Stimulated activated CD8-positive, alpha-beta memory T cell treated with anti-CD3 and anti-CD28 coated beads, Interleukin-7, amount 100 ng/mL, for 48 hours (primary cell): ENCODE measurements around the gene CD55.

ENCODE experiments used
- DNase-seq, 2 donors: peaks; one replicate each; pipeline ENCODE4 v3.0.0-alpha.2; 2020; ENCODE audit warnings: low read depth in 1 of 2; ENCODE audit errors: extremely low read depth in 1 of 2

Gene CD55

GRCh38 chr1:207321079-207321789 lies at the start of gene CD55:
CD55 (plus strand) TSS chr1:207321678; CDS start chr1:207321766, 88 bp downstream.
- DNase-seq, result peak; percentile 99

- DNase-seq, result no peak
Observed at GRCh38 chr1:207274882-207275281, 46.6 kb upstream of the CD55 start.

- DNase-seq, result no peak
Observed at GRCh38 chr1:207276465-207276864, 45.0 kb upstream of the CD55 start.

- DNase-seq, result no peak
Observed at GRCh38 chr1:207277241-207277640, 44.2 kb upstream of the CD55 start.

GRCh38 chr1:207279652-207280051 lies 41.8 kb upstream of the CD55 start:
- DNase-seq, result no peak

GRCh38 chr1:207280706-207281105 lies 40.8 kb upstream of the CD55 start:
- DNase-seq, result no peak

GRCh38 chr1:207282058-207282457 lies 39.4 kb upstream of the CD55 start:
- DNase-seq, result no peak

- DNase-seq, result no peak
Observed at GRCh38 chr1:207282496-207283380, 38.7 kb upstream of the CD55 start.

GRCh38 chr1:207283421-207283820 lies 38.1 kb upstream of the CD55 start:
- no peak for DNase-seq

- no peak for DNase-seq
Observed at GRCh38 chr1:207284209-207284897, 37.1 kb upstream of the CD55 start.

- no peak for DNase-seq
Observed at GRCh38 chr1:207286786-207287468, 34.6 kb upstream of the CD55 start.

GRCh38 chr1:207288315-207288714 lies 33.2 kb upstream of the CD55 start:
- no peak for DNase-seq

- no peak for DNase-seq
Observed at GRCh38 chr1:207289756-207290155, 31.7 kb upstream of the CD55 start.

- DNase-seq, result no peak
Observed at GRCh38 chr1:207291723-207292122, 29.8 kb upstream of the CD55 start.

GRCh38 chr1:207298186-207298585 lies 23.3 kb upstream of the CD55 start:
- DNase-seq, result no peak

- no peak for DNase-seq
Observed at GRCh38 chr1:207298636-207299398, 22.7 kb upstream of the CD55 start.

- no peak for DNase-seq
Observed at GRCh38 chr1:207300970-207301369, 20.5 kb upstream of the CD55 start.

- DNase-seq, result no peak
Observed at GRCh38 chr1:207302618-207303393, 18.7 kb upstream of the CD55 start.

GRCh38 chr1:207304710-207305488 lies 16.6 kb upstream of the CD55 start:
- no peak for DNase-seq
